Left forelimb (tissue), 1 donor: ENCODE measurements around the gene WFDC10B.
"Not testable (repeated sequence)": the region's sequence is repeated elsewhere in the genome, so short reads cannot be mapped to it uniquely, and the experiment has no call there.

Experiments
- DNase-seq: peaks from one replicate; pipeline ENCODE4 v3.0.0-alpha.2; 2018; ENCODE audit warnings: low spot score

Gene WFDC10B

DNA sequence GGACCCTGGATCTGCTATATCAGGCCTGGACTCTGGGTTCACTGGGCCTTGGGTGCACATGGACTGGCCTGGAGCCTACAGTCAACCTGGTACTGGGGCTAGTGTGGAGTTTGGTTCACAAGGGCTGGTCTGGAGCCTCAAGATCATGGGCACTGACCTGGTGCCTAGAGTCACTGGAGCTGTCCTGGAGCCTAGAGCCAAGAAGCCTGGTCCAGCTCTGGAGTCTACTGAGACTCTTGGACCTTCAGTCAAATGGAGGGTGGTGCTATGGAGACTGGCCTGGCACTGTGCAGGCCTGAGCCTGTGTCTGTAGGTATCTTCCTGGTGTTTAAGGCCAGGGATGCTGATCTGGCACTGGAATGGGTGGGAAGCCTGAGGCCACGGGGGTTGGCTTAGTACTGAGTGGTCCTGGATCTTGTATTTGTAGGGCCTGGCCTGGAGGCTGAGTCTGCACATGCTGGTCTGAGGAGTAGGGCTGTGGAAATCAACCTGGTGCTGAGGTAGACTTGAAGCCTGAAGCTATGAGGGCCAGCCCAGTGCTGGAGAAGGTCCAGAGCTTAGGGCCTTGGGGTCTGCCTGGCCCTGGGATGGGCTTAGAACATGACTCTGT is 57.3 kb downstream of the WFDC10B start:
- DNase-seq, result no peak

DNA sequence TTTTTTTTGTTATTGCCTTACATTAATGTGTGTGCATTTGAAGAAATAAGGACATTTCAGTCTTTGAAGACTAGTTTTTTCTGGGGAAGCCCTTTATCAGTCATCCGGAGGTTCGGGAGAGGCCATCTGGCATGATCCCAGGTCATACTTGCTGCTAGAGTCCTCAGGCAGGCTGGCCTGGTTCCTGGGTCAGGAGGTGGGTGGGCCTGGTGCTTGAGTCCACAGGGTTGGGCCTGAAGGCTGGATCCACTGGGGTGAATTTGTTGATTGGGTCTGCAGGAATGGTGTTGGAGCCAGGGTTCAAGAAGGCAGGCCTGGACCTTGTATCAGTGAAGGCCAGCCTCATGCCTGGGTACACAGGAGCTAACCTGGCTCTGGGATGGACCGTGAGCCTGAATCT is 57.9 kb downstream of the WFDC10B start:
- no peak for DNase-seq

DNA sequence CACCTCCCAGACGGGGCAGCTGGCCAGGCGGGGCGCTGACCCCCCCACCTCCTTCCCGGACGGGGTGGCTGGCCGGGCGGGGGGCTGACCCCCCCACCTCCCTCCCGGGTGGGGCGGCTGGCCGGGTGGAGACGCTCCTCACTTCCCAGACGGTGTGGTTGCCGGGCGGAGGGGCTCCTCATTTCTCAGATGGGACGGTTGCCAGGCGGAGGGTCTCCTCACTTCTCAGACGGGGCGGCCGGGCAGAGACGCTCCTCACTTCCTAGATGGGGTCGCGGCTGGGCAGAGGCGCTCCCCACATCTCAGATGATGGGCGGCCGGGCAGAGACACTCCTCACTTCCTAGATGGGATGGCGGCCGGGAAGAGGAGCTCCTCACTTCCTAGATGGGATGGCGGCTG is 59.0 kb downstream of the WFDC10B start:
- not testable (repeated sequence) for DNase-seq

DNA sequence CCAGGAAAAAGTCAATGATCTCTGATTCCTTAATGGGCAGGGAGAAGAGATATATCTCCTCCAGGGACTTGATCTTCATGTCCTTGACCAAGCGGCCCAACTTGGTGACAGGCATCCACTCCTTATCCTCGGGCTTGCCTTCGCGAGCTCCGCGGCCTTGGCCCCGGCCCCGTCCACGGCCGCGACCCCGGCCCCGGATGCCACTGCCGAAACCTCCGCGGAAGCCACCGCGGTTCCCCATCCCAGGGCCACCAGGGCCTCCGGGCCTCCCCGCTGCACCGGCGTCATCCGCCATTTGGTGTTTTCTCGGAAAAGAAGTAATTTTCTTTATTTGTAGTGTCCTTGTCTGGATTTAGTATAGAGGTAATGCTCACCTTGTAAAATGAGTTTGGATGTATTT is 63.7 kb downstream of the WFDC10B start:
- DNase-seq, result not testable (repeated sequence)

DNA sequence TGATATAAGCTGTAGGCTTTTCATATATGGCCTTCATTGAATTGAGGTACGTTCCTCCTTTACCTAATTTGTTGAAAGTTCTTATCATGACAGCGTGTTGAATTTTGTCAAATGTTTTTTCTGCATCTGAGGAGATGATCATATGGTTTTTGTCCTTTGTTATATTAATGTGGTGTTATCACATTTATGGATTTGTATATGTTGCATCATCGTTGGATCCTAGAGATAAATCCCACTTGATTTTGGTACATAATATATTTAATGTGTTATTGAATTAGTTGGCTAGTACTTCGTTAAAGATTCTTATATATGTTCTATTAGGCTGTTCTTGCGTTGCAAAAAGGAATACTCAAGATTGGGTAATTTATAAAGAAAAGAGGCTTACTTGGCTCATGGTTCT is 65.1 kb downstream of the WFDC10B start:
- no peak for DNase-seq

DNA sequence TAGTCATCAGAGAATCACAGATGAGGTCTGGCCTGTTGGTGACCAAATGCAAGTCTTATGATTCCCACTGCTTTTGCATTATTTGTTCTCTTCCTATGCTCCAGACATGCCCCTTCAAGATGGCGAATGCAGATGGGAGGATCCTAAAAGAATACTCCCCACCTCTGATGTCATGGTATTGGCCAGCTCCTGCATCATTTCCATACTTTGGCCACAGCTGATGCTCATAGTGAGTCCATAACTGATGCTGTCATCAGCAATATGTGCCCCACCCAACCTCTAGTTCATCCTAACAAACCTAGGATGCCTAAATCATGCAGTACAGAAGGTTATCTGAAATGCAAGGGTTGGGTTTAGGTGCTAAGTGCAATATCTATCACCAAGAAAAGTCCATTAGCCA is 68.3 kb downstream of the WFDC10B start:
- DNase-seq, result no peak
